Measurements from ENCODE around the gene ARL6.
"Not testable (repeated sequence)": the region's sequence is repeated elsewhere in the genome, so short reads cannot be mapped to it uniquely, and the experiment has no call there.

The ARL6 gene

GRCh38 chr3:97829198-97829597, 64.6 kb downstream of the ARL6 start:
- WGBS (ENCODE audit: extremely low coverage, insufficient coverage, low lambda C conversion rate), result no CpG with 5 or more reads among the region's 2 CpGs
- peaks cover 2% of the 10 kb centered on the region for H3K79me1 ChIP-seq (ENCODE audit: low read length)
- no peak overlapping the region for H2BK120ac ChIP-seq (ENCODE audit: low read depth, low read length)
- no peak overlapping the region for H3K4ac ChIP-seq (ENCODE audit: low read depth, low read length)
- H3K9ac ChIP-seq (ENCODE audit: low read length), result no peak overlapping the region
- no peaks in the 10 kb centered on the region for H3K27me3 ChIP-seq (ENCODE audit: insufficient read depth, low read length, poor library complexity)
- no peak overlapping the region for H3K18ac ChIP-seq (ENCODE audit: low read length)
- no peak overlapping the region for H3K23ac ChIP-seq (ENCODE audit: low read length)
- no peaks in the 10 kb centered on the region for H3K79me2 ChIP-seq (ENCODE audit: control insufficient read depth, insufficient read depth, low read length)
- H2BK5ac ChIP-seq (ENCODE audit: low read length), result no peak overlapping the region
- no peak overlapping the region for H3K56ac ChIP-seq (ENCODE audit: low read length)
- H2BK15ac ChIP-seq (replicated peaks; ENCODE audit: low read depth), result no peak overlapping the region
- H3K4me2 ChIP-seq (ENCODE audit: low read length), result no peak overlapping the region
- DNase-seq, result no peak
- no peak overlapping the region for H2AK5ac ChIP-seq (ENCODE audit: low read length)
- H3K27ac ChIP-seq (ENCODE audit: low read depth, low read length), result no peak overlapping the region
- no peaks in the 10 kb centered on the region for H3K4me1 ChIP-seq (ENCODE audit: control insufficient read depth, low read depth, low read length)
- H4K5ac ChIP-seq (ENCODE audit: low read length), result no peak overlapping the region
- H3K4me3 ChIP-seq (ENCODE audit: low read length), result no peak overlapping the region
- H4K8ac ChIP-seq (ENCODE audit: low read depth, low read length), result no peak overlapping the region
- H3K36me3 ChIP-seq (ENCODE audit: control insufficient read depth, insufficient read depth, low read length), result no peaks in the 10 kb centered on the region

DNA sequence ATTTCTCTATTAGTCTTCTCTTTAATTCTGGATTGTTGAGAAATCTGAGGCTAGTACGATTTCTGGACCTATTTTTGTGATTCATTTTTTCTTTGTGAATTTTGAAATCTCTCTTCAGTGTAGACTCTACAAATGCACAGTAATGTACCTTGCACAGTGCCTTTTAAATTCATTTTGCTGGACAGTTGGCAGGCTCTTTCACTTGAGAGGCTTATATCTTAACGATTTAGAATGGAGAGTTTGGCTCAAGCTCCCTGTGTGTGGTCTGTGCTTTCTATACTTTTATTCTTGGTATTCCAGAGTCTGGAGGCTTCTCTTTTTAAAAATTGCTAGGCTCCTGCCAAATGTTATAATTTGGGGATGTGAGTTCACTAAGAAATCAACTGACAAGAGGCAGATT, 66.1 kb downstream of the ARL6 start:
- DNase-seq, result no peak
- no peaks in the 10 kb centered on the region for H3K79me2 ChIP-seq (ENCODE audit: control insufficient read depth, insufficient read depth, low read length)
- H3K27me3 ChIP-seq (ENCODE audit: insufficient read depth, low read length, poor library complexity), result no peaks in the 10 kb centered on the region
- H3K27ac ChIP-seq (ENCODE audit: low read depth, low read length), result no peak overlapping the region
- H4K5ac ChIP-seq (ENCODE audit: low read length), result no peak overlapping the region
- H3K18ac ChIP-seq (ENCODE audit: low read length), result no peak overlapping the region
- H3K4me1 ChIP-seq (ENCODE audit: control insufficient read depth, low read depth, low read length), result no peaks in the 10 kb centered on the region
- no peak overlapping the region for H3K4me2 ChIP-seq (ENCODE audit: low read length)
- no peak overlapping the region for H2BK120ac ChIP-seq (ENCODE audit: low read depth, low read length)
- H3K23ac ChIP-seq (ENCODE audit: low read length), result no peak overlapping the region
- H3K4me3 ChIP-seq (ENCODE audit: low read length), result no peak overlapping the region
- H3K36me3 ChIP-seq (ENCODE audit: control insufficient read depth, insufficient read depth, low read length), result no peaks in the 10 kb centered on the region
- peaks cover under 1% of the 10 kb centered on the region for H3K79me1 ChIP-seq (ENCODE audit: low read length)
- H3K4ac ChIP-seq (ENCODE audit: low read depth, low read length), result no peak overlapping the region
- no peak overlapping the region for H2AK5ac ChIP-seq (ENCODE audit: low read length)
- no peak overlapping the region for H3K9ac ChIP-seq (ENCODE audit: low read length)
- no peak overlapping the region for H2BK15ac ChIP-seq (replicated peaks; ENCODE audit: low read depth)
- H3K56ac ChIP-seq (ENCODE audit: low read length), result no peak overlapping the region
- no peak overlapping the region for H2BK5ac ChIP-seq (ENCODE audit: low read length)
- no peak overlapping the region for H4K8ac ChIP-seq (ENCODE audit: low read depth, low read length)
- WGBS (ENCODE audit: extremely low coverage, insufficient coverage, low lambda C conversion rate), result no CpG with 5 or more reads among the region's 2 CpGs

DNA sequence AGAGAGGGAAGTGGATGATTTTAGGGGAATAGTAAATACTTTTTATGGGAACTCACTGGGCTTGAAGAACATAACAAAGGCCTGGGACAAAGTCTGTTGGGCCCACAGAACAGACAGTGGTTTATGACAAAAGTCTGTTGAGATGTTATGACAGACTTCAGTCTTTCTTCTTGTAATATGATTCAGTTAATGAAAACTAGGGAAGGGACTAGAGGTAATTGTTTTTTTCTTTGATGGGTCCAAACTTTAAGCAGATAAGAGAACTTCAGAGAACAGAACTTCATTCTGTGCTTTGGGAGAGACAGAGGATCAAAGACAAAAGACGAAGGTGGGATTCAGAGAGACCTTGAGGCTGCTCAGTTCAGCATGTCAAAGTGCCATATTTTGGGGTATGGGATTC, 66.6 kb downstream of the ARL6 start:
- no peak overlapping the region for H2AK5ac ChIP-seq (ENCODE audit: low read length)

GRCh38 chr3:97833184-97833583, 68.6 kb downstream of the ARL6 start:
- WGBS (ENCODE audit: extremely low coverage, insufficient coverage, low lambda C conversion rate), result no CpG with 5 or more reads among the region's 4 CpGs
- not testable (repeated sequence) for H4K8ac ChIP-seq (ENCODE audit: low read depth, low read length); H3K36me3 ChIP-seq (ENCODE audit: control insufficient read depth, insufficient read depth, low read length)

More for the DNA sequence above, 66.6 kb downstream of the ARL6 start:
- H3K4me2 ChIP-seq (ENCODE audit: low read length), result no peak overlapping the region
- H4K5ac ChIP-seq (ENCODE audit: low read length), result no peak overlapping the region
- H3K27me3 ChIP-seq (ENCODE audit: insufficient read depth, low read length, poor library complexity), result no peaks in the 10 kb centered on the region
- H3K56ac ChIP-seq (ENCODE audit: low read length), result no peak overlapping the region
- H2BK120ac ChIP-seq (ENCODE audit: low read depth, low read length), result no peak overlapping the region
- no peak overlapping the region for H2BK5ac ChIP-seq (ENCODE audit: low read length)
- H2BK15ac ChIP-seq (replicated peaks; ENCODE audit: low read depth), result no peak overlapping the region
- no peak overlapping the region for H3K4ac ChIP-seq (ENCODE audit: low read depth, low read length)
- no peak overlapping the region for H3K27ac ChIP-seq (ENCODE audit: low read depth, low read length)
- no peak overlapping the region for H3K23ac ChIP-seq (ENCODE audit: low read length)
- H3K79me2 ChIP-seq (ENCODE audit: control insufficient read depth, insufficient read depth, low read length), result no peaks in the 10 kb centered on the region
- no peak overlapping the region for H3K9ac ChIP-seq (ENCODE audit: low read length)
- H3K4me1 ChIP-seq (ENCODE audit: control insufficient read depth, low read depth, low read length), result no peaks in the 10 kb centered on the region
- DNase-seq, result no peak
- no peaks in the 10 kb centered on the region for H3K79me1 ChIP-seq (ENCODE audit: low read length)
- no peak overlapping the region for H4K8ac ChIP-seq (ENCODE audit: low read depth, low read length)
- WGBS (ENCODE audit: extremely low coverage, insufficient coverage, low lambda C conversion rate), result no CpG with 5 or more reads among the region's 1 CpG
- H3K18ac ChIP-seq (ENCODE audit: low read length), result no peak overlapping the region
- no peak overlapping the region for H3K4me3 ChIP-seq (ENCODE audit: low read length)
- H3K36me3 ChIP-seq (ENCODE audit: control insufficient read depth, insufficient read depth, low read length), result no peaks in the 10 kb centered on the region

GRCh38 chr3:97835761-97836160, 71.2 kb downstream of the ARL6 start:
- Histone ChIP-seq H3K18ac (ENCODE audit: low read length) (no peak overlapping the region), H3K79me1 (ENCODE audit: low read length) (no peaks in the 10 kb centered on the region), H3K27me3 (ENCODE audit: insufficient read depth, low read length, poor library complexity) (no peaks in the 10 kb centered on the region), H3K56ac (ENCODE audit: low read length) (no peak overlapping the region), H4K8ac (ENCODE audit: low read depth, low read length) (no peak overlapping the region), H2BK120ac (ENCODE audit: low read depth, low read length) (no peak overlapping the region), H3K4me1 (ENCODE audit: control insufficient read depth, low read depth, low read length) (no peaks in the 10 kb centered on the region), H3K79me2 (ENCODE audit: control insufficient read depth, insufficient read depth, low read length) (no peaks in the 10 kb centered on the region), H3K27ac (ENCODE audit: low read depth, low read length) (no peak overlapping the region), H2AK5ac (ENCODE audit: low read length) (no peak overlapping the region), H3K9ac (ENCODE audit: low read length) (no peak overlapping the region), H3K23ac (ENCODE audit: low read length) (no peak overlapping the region), H3K4ac (ENCODE audit: low read depth, low read length) (no peak overlapping the region), H2BK5ac (ENCODE audit: low read length) (no peak overlapping the region), H4K5ac (ENCODE audit: low read length) (no peak overlapping the region), H3K36me3 (ENCODE audit: control insufficient read depth, insufficient read depth, low read length) (no peaks in the 10 kb centered on the region), H3K4me3 (ENCODE audit: low read length) (no peak overlapping the region), H2BK15ac (replicated peaks; ENCODE audit: low read depth) (no peak overlapping the region), H3K4me2 (ENCODE audit: low read length) (no peak overlapping the region)
- WGBS (ENCODE audit: extremely low coverage, insufficient coverage, low lambda C conversion rate), result no CpG with 5 or more reads among the region's 5 CpGs
- no peak for DNase-seq

More at GRCh38 chr3:97833184-97833583, 68.6 kb downstream of the ARL6 start:
- not testable (repeated sequence) for H3K23ac ChIP-seq (ENCODE audit: low read length); H4K5ac ChIP-seq (ENCODE audit: low read length); H3K56ac ChIP-seq (ENCODE audit: low read length); H3K27ac ChIP-seq (ENCODE audit: low read depth, low read length); H3K4me1 ChIP-seq (ENCODE audit: control insufficient read depth, low read depth, low read length); H3K4ac ChIP-seq (ENCODE audit: low read depth, low read length); DNase-seq; H3K18ac ChIP-seq (ENCODE audit: low read length); H2BK120ac ChIP-seq (ENCODE audit: low read depth, low read length); H3K9ac ChIP-seq (ENCODE audit: low read length); H3K79me2 ChIP-seq (ENCODE audit: control insufficient read depth, insufficient read depth, low read length); H2BK15ac ChIP-seq (replicated peaks; ENCODE audit: low read depth); H3K4me2 ChIP-seq (ENCODE audit: low read length); H3K79me1 ChIP-seq (ENCODE audit: low read length); H3K27me3 ChIP-seq (ENCODE audit: insufficient read depth, low read length, poor library complexity); H2BK5ac ChIP-seq (ENCODE audit: low read length); H3K4me3 ChIP-seq (ENCODE audit: low read length); H2AK5ac ChIP-seq (ENCODE audit: low read length)

DNA sequence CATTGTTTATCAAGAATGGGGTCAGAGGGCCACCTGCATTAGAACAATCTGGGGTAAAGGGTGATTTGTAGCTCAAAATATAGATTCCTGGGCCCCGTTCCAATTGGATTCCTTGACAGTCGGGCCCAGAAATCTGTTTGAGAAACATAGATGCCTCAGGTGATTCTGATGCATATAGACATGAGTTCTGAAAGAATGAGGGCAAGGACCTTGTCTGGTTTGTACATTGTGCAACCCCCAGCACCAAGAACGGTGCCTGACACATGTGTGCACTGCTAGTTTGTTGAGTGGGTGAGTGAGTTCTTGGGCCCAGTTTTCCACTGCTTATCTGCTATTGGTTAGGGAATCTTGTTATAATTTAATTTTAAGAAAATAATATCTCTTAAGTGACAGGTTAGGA, 73.8 kb downstream of the ARL6 start:
- Histone ChIP-seq H3K18ac (ENCODE audit: low read length) (no peak overlapping the region), H2BK15ac (replicated peaks; ENCODE audit: low read depth) (no peak overlapping the region), H3K23ac (ENCODE audit: low read length) (no peak overlapping the region), H3K4me1 (ENCODE audit: control insufficient read depth, low read depth, low read length) (no peaks in the 10 kb centered on the region), H3K27me3 (ENCODE audit: insufficient read depth, low read length, poor library complexity) (no peaks in the 10 kb centered on the region), H3K79me2 (ENCODE audit: control insufficient read depth, insufficient read depth, low read length) (no peaks in the 10 kb centered on the region), H2BK120ac (ENCODE audit: low read depth, low read length) (no peak overlapping the region), H4K5ac (ENCODE audit: low read length) (no peak overlapping the region), H3K27ac (ENCODE audit: low read depth, low read length) (no peak overlapping the region), H2AK5ac (ENCODE audit: low read length) (no peak overlapping the region), H4K8ac (ENCODE audit: low read depth, low read length) (no peak overlapping the region), H3K4me3 (ENCODE audit: low read length) (no peak overlapping the region), H3K4me2 (ENCODE audit: low read length) (no peak overlapping the region), H3K9ac (ENCODE audit: low read length) (no peak overlapping the region), H3K56ac (ENCODE audit: low read length) (no peak overlapping the region), H3K79me1 (ENCODE audit: low read length) (no peaks in the 10 kb centered on the region), H3K36me3 (ENCODE audit: control insufficient read depth, insufficient read depth, low read length) (no peaks in the 10 kb centered on the region), H3K4ac (ENCODE audit: low read depth, low read length) (no peak overlapping the region), H2BK5ac (ENCODE audit: low read length) (no peak overlapping the region)
- WGBS (ENCODE audit: extremely low coverage, insufficient coverage, low lambda C conversion rate), result no CpG with 5 or more reads among the region's 3 CpGs
- DNase-seq, result no peak

All from mesendoderm (in vitro differentiated cells).